ENCODE results near the gene MAP2. TPM values are rescaled to one million over a fixed set of nuclear protein-coding genes. Genes with fewer than 3 reads are reported as not detected.

Gene MAP2
- total RNA-seq, 1 donor from 2014 or later = 16.5 TPM

DNA sequence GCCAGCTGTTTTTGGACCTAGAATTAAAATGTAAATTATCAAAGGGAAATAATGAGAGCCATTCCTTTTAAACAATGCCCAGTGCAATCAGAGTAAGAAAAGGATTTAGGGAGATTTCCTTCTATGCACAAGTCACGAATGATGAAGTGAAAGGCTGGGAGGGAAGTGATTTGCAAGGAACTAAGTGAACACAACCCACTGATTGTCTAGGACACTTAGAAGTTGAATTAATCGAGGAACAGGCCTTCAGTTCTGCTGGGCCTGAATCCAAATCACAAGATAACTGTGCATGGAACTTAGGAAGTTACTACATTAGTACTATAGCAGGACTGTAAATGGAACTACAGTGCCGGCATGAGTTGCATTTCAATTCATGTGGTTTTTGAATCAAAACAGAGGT, 17.7 kb downstream of the MAP2 start:
- Mint-ChIP-seq H3K9me3 (ENCODE audit: low read depth) (no peaks in the 10 kb centered on the region), H3K27me3 (no peaks in the 10 kb centered on the region), H3K4me3 (ENCODE audit: low read depth) (no peak overlapping the region), H3K4me1 (ENCODE audit: low read depth) (peaks cover 4% of the 10 kb centered on the region), H3K36me3 (ENCODE audit: insufficient read depth) (no peaks in the 10 kb centered on the region), H3K27ac (no peak overlapping the region)
- TF ChIP-seq, protein P1, sequence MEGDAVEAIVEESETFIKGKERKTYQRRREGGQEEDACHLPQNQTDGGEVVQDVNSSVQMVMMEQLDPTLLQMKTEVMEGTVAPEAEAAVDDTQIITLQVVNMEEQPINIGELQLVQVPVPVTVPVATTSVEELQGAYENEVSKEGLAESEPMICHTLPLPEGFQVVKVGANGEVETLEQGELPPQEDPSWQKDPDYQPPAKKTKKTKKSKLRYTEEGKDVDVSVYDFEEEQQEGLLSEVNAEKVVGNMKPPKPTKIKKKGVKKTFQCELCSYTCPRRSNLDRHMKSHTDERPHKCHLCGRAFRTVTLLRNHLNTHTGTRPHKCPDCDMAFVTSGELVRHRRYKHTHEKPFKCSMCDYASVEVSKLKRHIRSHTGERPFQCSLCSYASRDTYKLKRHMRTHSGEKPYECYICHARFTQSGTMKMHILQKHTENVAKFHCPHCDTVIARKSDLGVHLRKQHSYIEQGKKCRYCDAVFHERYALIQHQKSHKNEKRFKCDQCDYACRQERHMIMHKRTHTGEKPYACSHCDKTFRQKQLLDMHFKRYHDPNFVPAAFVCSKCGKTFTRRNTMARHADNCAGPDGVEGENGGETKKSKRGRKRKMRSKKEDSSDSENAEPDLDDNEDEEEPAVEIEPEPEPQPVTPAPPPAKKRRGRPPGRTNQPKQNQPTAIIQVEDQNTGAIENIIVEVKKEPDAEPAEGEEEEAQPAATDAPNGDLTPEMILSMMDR (IDR thresholded peaks at IDR 0.05; ENCODE audit: unreplicated experiment) = no peak
- DNase-seq (ENCODE audit: low spot score, unreplicated experiment) = no peak

DNA sequence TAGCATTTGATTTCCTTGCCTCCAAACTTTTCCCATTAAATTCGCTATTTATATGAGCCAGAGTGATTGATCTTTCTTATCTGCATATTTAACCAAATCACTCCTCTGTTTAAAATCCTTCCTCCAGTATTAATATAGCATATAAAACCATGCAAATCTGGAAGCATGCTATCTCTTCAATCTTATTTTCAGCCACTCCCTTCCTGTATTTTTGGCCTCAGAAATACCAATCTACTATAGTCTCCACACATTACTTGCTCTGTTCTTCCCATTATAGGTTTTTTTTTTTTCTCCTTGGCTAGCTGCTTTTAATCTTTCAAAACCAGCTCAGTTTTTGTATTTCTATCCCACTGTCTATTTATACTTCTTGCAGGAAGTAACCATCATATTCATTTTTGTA, 19.1 kb downstream of the MAP2 start:
- TF ChIP-seq, protein P1 (IDR thresholded peaks at IDR 0.05; ENCODE audit: unreplicated experiment) = no peak
- Mint-ChIP-seq H3K4me1 (ENCODE audit: low read depth) (peaks cover 4% of the 10 kb centered on the region), H3K36me3 (ENCODE audit: insufficient read depth) (no peaks in the 10 kb centered on the region), H3K9me3 (ENCODE audit: low read depth) (no peaks in the 10 kb centered on the region), H3K27me3 (no peaks in the 10 kb centered on the region), H3K27ac (no peak overlapping the region), H3K4me3 (ENCODE audit: low read depth) (no peak overlapping the region)
- no peak for DNase-seq (ENCODE audit: low spot score, unreplicated experiment)

DNA sequence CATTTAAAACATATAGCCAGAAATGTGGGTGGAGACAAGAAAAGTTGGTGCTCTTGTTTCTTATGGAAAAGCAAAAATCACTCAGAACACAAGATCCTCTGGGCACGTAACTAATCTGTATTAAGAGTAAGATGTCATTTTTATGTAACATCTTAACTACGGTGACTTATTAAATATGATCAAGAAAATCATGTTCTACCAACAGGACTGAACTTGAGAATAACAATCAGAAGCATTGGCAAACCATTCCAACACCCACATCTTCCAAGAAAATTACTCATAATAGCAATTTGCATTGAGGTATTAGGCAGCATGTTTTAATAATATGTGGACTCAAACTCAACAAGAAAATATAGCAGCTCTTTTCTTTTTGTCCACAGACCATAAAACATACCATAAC, 21.6 kb downstream of the MAP2 start:
- Mint-ChIP-seq H3K27me3 (no peaks in the 10 kb centered on the region), H3K27ac (no peak overlapping the region), H3K4me3 (ENCODE audit: low read depth) (no peak overlapping the region), H3K4me1 (ENCODE audit: low read depth) (peaks cover 4% of the 10 kb centered on the region), H3K9me3 (ENCODE audit: low read depth) (no peaks in the 10 kb centered on the region), H3K36me3 (ENCODE audit: insufficient read depth) (no peaks in the 10 kb centered on the region)
- TF ChIP-seq, protein P1 (IDR thresholded peaks at IDR 0.05; ENCODE audit: unreplicated experiment) = no peak
- DNase-seq (ENCODE audit: low spot score, unreplicated experiment) = no peak

DNA sequence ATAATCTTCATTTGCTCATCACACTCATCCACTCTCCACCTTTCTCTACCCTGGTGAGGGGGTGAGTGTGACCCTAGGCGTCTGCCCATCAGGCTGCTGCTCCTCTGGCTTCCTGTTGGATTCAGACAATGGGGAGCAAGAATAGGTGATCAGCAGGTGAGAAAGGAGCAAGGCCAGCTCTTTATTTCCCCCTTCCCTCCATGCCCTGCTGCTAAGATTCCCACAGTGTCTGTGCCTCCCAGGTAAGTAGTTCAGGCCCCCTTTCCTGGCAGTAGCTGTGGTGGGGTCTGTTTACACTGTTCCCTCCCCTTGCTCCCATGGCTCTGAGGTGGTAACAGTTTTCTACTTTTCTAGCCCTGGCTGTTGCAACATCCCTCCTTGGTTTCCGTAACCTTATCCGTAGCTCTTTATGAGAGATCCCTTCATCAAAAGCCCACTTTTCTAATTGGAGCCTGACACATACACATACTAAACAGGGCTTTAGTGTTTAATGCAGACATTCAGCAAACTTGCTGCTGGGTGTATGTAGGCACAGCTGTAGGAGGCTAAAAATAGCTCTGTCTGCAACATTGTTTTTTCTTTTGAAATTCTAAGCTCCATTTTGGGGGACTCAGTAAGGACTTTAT, 27.5 kb downstream of the MAP2 start:
- TF ChIP-seq, protein P1 (IDR thresholded peaks at IDR 0.05; ENCODE audit: unreplicated experiment) = no peak
- no peaks in the 10 kb centered on the region for H3K27me3 Mint-ChIP-seq
- no peaks in the 10 kb centered on the region for H3K36me3 Mint-ChIP-seq (ENCODE audit: insufficient read depth)
- DNase-seq (ENCODE audit: low spot score, unreplicated experiment) = no peak
- no peak overlapping the region for H3K27ac Mint-ChIP-seq
- H3K4me1 Mint-ChIP-seq (ENCODE audit: low read depth) = peaks cover 2% of the 10 kb centered on the region
- H3K9me3 Mint-ChIP-seq (ENCODE audit: low read depth) = no peaks in the 10 kb centered on the region
- no peak overlapping the region for H3K4me3 Mint-ChIP-seq (ENCODE audit: low read depth)

DNA sequence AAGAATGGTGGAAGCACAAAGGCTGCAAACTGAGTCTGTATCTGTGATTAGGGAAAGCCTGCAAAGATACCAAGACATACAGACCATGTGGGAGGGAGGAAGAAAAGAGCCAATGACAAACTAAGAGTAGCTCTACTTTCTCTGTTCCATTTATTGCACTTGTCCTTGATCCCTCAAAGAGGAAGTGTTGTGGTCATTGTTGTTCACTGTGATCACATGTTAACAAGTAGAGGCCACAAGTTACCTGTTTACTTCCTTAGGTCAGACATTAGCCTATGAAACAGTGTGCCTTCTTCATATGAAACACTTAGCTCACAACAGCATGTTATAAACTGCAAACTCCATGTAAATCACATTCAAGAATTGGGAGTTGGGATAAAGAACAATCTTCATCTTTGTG, 32.6 kb downstream of the MAP2 start:
- DNase-seq (ENCODE audit: low spot score, unreplicated experiment) = no peak
- Mint-ChIP-seq H3K4me1 (ENCODE audit: low read depth) (peaks cover under 1% of the 10 kb centered on the region), H3K4me3 (ENCODE audit: low read depth) (no peak overlapping the region), H3K27me3 (no peaks in the 10 kb centered on the region), H3K9me3 (ENCODE audit: low read depth) (no peaks in the 10 kb centered on the region), H3K36me3 (ENCODE audit: insufficient read depth) (no peaks in the 10 kb centered on the region), H3K27ac (no peak overlapping the region)
- TF ChIP-seq, protein P1 (IDR thresholded peaks at IDR 0.05; ENCODE audit: unreplicated experiment) = no peak
